OCI-LY3 (cell line): Measurements from ENCODE around the gene SPATA16.

Experiments
- H2AFZ ChIP-seq: fragments of 200-600, 300-600 bp; shearing (Covaris generic); 2 replicates; pipeline ENCODE4 v1.6.0; 2014; ENCODE audit warnings: antibody characterized with exemption, low read depth, low read length
- H3K27ac ChIP-seq: fragments of 200-600, 300-600 bp; sonication (generic); 2 replicates; pipeline ENCODE4 v1.5.1; 2014; ENCODE audit warnings: mild to moderate bottlenecking, low read length, moderate library complexity, mixed read lengths
- H3K27me3 ChIP-seq: fragments of 200-600, 300-600 bp; sonication (generic); 2 replicates; pipeline ENCODE4 v1.6.1; 2014; ENCODE audit warnings: low read depth, low read length, mixed read lengths
- H3K36me3 ChIP-seq: fragments of 200-600, 300-600 bp; sonication (generic); replicated peaks from 2 replicates; pipeline ENCODE3; 2014; ENCODE audit warnings: low read depth, low read length, mixed read lengths
- H3K4me1 ChIP-seq: fragments of 300-600, 200-600 bp; sonication (generic); 2 replicates; pipeline ENCODE4 v1.6.1; 2014; ENCODE audit warnings: low read length, mixed read lengths
- H3K4me2 ChIP-seq: fragments of 200-600, 300-600 bp; sonication (generic); 2 replicates; pipeline ENCODE4 v1.6.1; 2014; ENCODE audit warnings: low read length, mixed read lengths
- H3K4me3 ChIP-seq: fragments of 300-600, 200-600 bp; sonication (generic); 2 replicates; pipeline ENCODE4 v1.5.1; 2014; ENCODE audit warnings: antibody characterized with exemption, mild to moderate bottlenecking, low read length, moderate library complexity
- H3K79me2 ChIP-seq: fragments of 300-600, 200-600 bp; shearing (Covaris generic); 2 replicates; pipeline ENCODE4 v1.6.1; 2014; ENCODE audit warnings: mild to moderate bottlenecking, low read length, mixed read lengths
- H3K9ac ChIP-seq: fragments of 300-600, 200-600 bp; shearing (Covaris generic); 2 replicates; pipeline ENCODE4 v1.6.0; 2014; ENCODE audit warnings: mild to moderate bottlenecking, low read length, moderate library complexity
- H3K9me3 ChIP-seq: fragments of 200-600, 300-600 bp; shearing (Covaris generic); 2 replicates; pipeline ENCODE4 v1.6.1; 2014; ENCODE audit warnings: low read length, mixed read lengths; ENCODE audit not compliant: insufficient read depth
- H4K20me1 ChIP-seq: fragments of 200-600, 300-600 bp; sonication (generic); 2 replicates; pipeline ENCODE4 v1.6.1; 2016; ENCODE audit warnings: low read length, mixed read lengths; ENCODE audit not compliant: insufficient read depth
- EZH2phosphoT487 ChIP-seq: fragments of 200-600 bp; shearing (Covaris generic); IDR thresholded peaks from 2 replicates; pipeline ENCODE4 v1.6.1; 2018; ENCODE audit warnings: antibody characterized with exemption, mixed run types, low read depth
- TF ChIP-seq, protein P1 (sequence below): fragments of 200-600, 300-600 bp; sonication (generic); IDR thresholded peaks from 2 replicates; pipeline ENCODE4 v1.5.1; 2014; ENCODE audit warnings: antibody characterized with exemption, low read length, low read depth

The SPATA16 gene

DNA sequence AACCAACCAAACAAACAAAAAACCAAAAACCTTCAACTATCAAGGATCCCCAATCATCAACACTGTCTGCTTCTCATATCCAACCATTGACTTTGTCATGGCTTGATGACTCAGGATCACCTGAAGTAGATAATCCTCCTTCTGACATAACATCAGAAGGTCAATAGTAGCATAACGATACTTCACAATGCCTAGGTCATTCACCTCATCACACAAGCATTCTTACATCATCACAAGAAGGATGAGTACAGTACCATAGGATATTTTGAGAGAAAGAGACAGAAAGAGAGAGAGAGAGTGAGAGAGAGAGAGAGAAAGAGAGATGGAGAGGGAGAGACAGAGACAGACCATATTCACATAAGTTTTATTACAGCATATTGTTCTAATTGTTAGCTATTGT lies 42.1 kb downstream of the SPATA16 start:
- no peaks in the 10 kb centered on the region for H3K36me3 ChIP-seq
- H3K4me3 ChIP-seq: no peak overlapping the region
- no peak overlapping the region for H3K27ac ChIP-seq
- H3K9ac ChIP-seq: no peak overlapping the region
- no peak overlapping the region for H3K4me2 ChIP-seq
- peaks cover 14% of the 10 kb centered on the region for H3K4me1 ChIP-seq
- H4K20me1 ChIP-seq: no peaks in the 10 kb centered on the region
- H3K27me3 ChIP-seq: no peaks in the 10 kb centered on the region
- H2AFZ ChIP-seq: no peak overlapping the region
- no peaks in the 10 kb centered on the region for H3K79me2 ChIP-seq
- no peak for TF ChIP-seq EZH2phosphoT487
- TF ChIP-seq, protein P1, sequence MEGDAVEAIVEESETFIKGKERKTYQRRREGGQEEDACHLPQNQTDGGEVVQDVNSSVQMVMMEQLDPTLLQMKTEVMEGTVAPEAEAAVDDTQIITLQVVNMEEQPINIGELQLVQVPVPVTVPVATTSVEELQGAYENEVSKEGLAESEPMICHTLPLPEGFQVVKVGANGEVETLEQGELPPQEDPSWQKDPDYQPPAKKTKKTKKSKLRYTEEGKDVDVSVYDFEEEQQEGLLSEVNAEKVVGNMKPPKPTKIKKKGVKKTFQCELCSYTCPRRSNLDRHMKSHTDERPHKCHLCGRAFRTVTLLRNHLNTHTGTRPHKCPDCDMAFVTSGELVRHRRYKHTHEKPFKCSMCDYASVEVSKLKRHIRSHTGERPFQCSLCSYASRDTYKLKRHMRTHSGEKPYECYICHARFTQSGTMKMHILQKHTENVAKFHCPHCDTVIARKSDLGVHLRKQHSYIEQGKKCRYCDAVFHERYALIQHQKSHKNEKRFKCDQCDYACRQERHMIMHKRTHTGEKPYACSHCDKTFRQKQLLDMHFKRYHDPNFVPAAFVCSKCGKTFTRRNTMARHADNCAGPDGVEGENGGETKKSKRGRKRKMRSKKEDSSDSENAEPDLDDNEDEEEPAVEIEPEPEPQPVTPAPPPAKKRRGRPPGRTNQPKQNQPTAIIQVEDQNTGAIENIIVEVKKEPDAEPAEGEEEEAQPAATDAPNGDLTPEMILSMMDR: no peak
- no peaks in the 10 kb centered on the region for H3K9me3 ChIP-seq

DNA sequence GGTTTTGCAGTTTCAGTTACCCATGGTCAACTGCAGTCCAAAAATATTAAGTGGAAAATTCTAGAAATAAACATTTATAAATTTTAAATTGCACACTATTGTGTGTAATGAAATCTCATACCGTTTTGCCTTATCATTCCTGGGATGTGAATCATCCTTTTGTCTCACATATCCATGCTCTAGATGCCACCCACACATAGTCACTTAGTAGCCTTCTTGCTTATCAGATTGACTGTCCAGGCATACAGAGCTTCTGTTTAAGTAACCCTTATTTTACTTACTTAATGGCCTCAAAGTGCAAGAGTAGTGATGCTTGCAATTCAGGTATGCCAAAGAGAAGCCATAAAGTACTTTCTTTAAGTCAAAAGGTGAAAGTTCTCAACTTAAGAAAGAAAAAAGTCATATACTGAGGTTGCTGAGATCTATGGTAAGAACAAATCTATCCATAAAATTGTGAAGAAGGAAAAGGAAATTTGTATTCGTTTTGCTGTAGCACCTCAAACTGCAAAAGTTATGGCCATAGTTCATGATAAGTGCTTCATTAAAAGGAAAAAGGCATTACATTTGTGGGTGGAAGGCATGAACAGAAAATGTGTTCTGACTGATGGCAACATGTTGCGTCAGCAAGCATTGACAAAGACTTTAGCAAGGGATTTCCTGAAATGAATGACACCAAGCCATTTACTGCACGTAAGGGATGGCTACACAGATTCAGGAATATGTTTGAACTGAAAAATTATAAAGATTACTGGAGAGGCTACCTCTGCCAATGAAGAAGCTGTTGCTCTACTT lies 43.8 kb downstream of the SPATA16 start:
- Histone ChIP-seq H3K4me1 (peaks cover 14% of the 10 kb centered on the region), H4K20me1 (no peaks in the 10 kb centered on the region), H3K27ac (no peak overlapping the region), H3K36me3 (no peaks in the 10 kb centered on the region), H3K9me3 (no peaks in the 10 kb centered on the region), H3K9ac (no peak overlapping the region), H3K4me3 (no peak overlapping the region), H2AFZ (no peak overlapping the region), H3K79me2 (no peaks in the 10 kb centered on the region), H3K4me2 (no peak overlapping the region), H3K27me3 (no peaks in the 10 kb centered on the region)
- TF ChIP-seq, protein P1: no peak
- no peak for TF ChIP-seq EZH2phosphoT487

DNA sequence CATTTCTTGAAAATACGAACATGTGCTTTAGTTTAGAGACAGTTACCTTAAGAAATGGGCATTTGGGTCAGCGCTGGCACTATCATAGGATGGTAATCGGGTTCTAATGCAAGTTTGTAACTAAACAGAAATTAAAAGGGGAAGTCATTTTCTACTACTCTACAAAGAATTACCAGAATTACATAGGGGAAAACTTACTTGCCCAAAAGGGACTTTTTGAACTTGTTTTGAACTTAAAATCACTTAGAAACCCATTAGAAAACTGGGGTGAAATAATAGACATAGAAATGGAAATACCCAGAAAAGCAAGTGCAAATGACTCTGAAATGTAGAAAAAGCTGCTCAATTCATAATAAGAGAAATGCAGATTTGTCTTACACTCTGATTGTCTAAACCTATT lies 44.9 kb downstream of the SPATA16 start:
- H3K27me3 ChIP-seq: no peaks in the 10 kb centered on the region

DNA sequence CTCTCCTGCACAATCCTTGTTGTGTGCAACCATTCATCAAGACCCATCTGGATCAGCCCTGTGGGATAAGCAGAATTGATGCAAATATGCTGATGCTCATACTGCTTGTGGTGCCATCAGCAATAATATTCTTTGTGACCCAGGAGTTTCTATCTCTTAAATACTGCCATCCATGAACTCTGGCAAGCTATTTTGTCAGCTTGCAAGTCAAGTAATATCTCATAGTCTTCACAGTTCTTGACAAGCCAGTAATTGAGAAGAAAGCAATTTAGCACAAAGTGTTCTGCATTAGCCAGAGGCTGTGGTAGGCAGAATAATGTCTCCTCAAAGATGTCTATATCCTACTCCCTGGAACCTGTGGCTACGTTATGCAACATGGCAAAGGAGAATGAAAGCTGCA lies 49.0 kb downstream of the SPATA16 start:
- H3K4me3 ChIP-seq: no peak overlapping the region
- no peak overlapping the region for H3K4me2 ChIP-seq
- no peak overlapping the region for H3K9ac ChIP-seq
- H4K20me1 ChIP-seq: no peaks in the 10 kb centered on the region
- H3K9me3 ChIP-seq: no peaks in the 10 kb centered on the region
- H3K36me3 ChIP-seq: no peaks in the 10 kb centered on the region
- H3K27me3 ChIP-seq: no peaks in the 10 kb centered on the region
- H3K4me1 ChIP-seq: peaks cover 14% of the 10 kb centered on the region
- TF ChIP-seq, protein P1: no peak
- TF ChIP-seq EZH2phosphoT487: no peak
- H3K79me2 ChIP-seq: no peaks in the 10 kb centered on the region
- no peak overlapping the region for H2AFZ ChIP-seq
- H3K27ac ChIP-seq: no peak overlapping the region

More for the DNA sequence above, 44.9 kb downstream of the SPATA16 start:
- H3K4me1 ChIP-seq: peaks cover 14% of the 10 kb centered on the region
- H3K4me2 ChIP-seq: peak overlapping the region; percentile 65
- no peak overlapping the region for H3K9ac ChIP-seq
- H3K4me3 ChIP-seq: peak overlapping the region; percentile 25; the same call in 1 of the 2 replicates
- no peak for TF ChIP-seq EZH2phosphoT487
- TF ChIP-seq, protein P1: no peak
- no peaks in the 10 kb centered on the region for H3K9me3 ChIP-seq
- H3K36me3 ChIP-seq: no peaks in the 10 kb centered on the region
- H3K27ac ChIP-seq: peak overlapping the region; percentile 73
- no peaks in the 10 kb centered on the region for H4K20me1 ChIP-seq
- H3K79me2 ChIP-seq: no peaks in the 10 kb centered on the region
- no peak overlapping the region for H2AFZ ChIP-seq
